H9 (cell line): ENCODE data around the gene ZBTB22. TPM values are rescaled to one million over a fixed set of nuclear protein-coding genes. Genes with fewer than 3 reads are reported as not detected.

ENCODE experiments used
- DNase-seq: peaks from one replicate; pipeline ENCODE4 v3.0.0-alpha.2; 2017
- H2AFZ ChIP-seq: one replicate; pipeline ENCODE4 v1.6.1; 2013; ENCODE audit warnings: mild to moderate bottlenecking, low read length, control low read depth, moderate library complexity
- H2AK5ac ChIP-seq: 2 replicates; pipeline ENCODE4 v1.6.1; 2013; ENCODE audit warnings: low read length, control low read depth, mixed read lengths; ENCODE audit not compliant: insufficient read length
- H2BK120ac ChIP-seq: one replicate; pipeline ENCODE4 v1.6.1; 2013; ENCODE audit warnings: low read depth, mild to moderate bottlenecking, low read length, control low read depth, inconsistent platforms; ENCODE audit not compliant: poor library complexity, severe bottlenecking
- H2BK12ac ChIP-seq: 2 replicates; pipeline ENCODE4 v1.6.1; 2013; ENCODE audit warnings: low read length, control low read depth, mixed read lengths, low read depth; ENCODE audit not compliant: insufficient read length
- H2BK15ac ChIP-seq: 2 replicates; pipeline ENCODE4 v1.6.1; 2013; ENCODE audit warnings: low read depth, low read length, control low read depth
- H2BK20ac ChIP-seq: one replicate; pipeline ENCODE4 v1.6.1; 2013; ENCODE audit warnings: low read depth, mild to moderate bottlenecking, low read length, control low read depth, inconsistent platforms; ENCODE audit not compliant: poor library complexity, severe bottlenecking
- H2BK5ac ChIP-seq: 2 replicates; pipeline ENCODE4 v1.6.1; 2013; ENCODE audit warnings: low read length, control low read depth, mixed read lengths; ENCODE audit not compliant: insufficient read length
- H3K14ac ChIP-seq: 2 replicates; pipeline ENCODE4 v1.6.1; 2013; ENCODE audit warnings: low read length, control low read depth; ENCODE audit not compliant: insufficient read depth
- H3K18ac ChIP-seq: 2 replicates; pipeline ENCODE4 v1.6.1; 2013; ENCODE audit warnings: low read depth, mild to moderate bottlenecking, mixed read lengths, low read length, control low read depth; ENCODE audit not compliant: insufficient read length
- H3K23ac ChIP-seq: 2 replicates; pipeline ENCODE4 v1.6.1; 2013; ENCODE audit warnings: low read length, control low read depth, mixed read lengths, low read depth; ENCODE audit not compliant: insufficient read length
- H3K23me2 ChIP-seq: 2 replicates; pipeline ENCODE4 v1.6.1; 2013; ENCODE audit warnings: low read depth, mild to moderate bottlenecking, mixed read lengths, low read length, control low read depth; ENCODE audit not compliant: insufficient read length, poor library complexity, severe bottlenecking
- H3K27ac ChIP-seq: 2 replicates; pipeline ENCODE4 v1.5.1; 2013; ENCODE audit warnings: low read length, control low read depth, mixed read lengths, low read depth; ENCODE audit not compliant: insufficient read length
- H3K27me3 ChIP-seq: 2 replicates; pipeline ENCODE4 v1.6.1; 2013; ENCODE audit warnings: low read length, control low read depth, inconsistent platforms; ENCODE audit not compliant: insufficient read depth
- H3K4ac ChIP-seq: 2 replicates; pipeline ENCODE4 v1.6.1; 2013; ENCODE audit warnings: low read depth, mild to moderate bottlenecking, control low read depth, inconsistent platforms, low read length, moderate library complexity
- H3K4me1 ChIP-seq: 2 replicates; pipeline ENCODE4 v1.6.1; 2013; ENCODE audit warnings: low read length, control low read depth, inconsistent platforms; ENCODE audit not compliant: insufficient read depth
- H3K4me2 ChIP-seq: 2 replicates; pipeline ENCODE4 v1.6.1; 2013; ENCODE audit warnings: low read length, control low read depth, mixed read lengths; ENCODE audit not compliant: insufficient read length, insufficient read depth
- H3K56ac ChIP-seq: 2 replicates; pipeline ENCODE4 v1.6.1; 2013; ENCODE audit warnings: low read depth, mild to moderate bottlenecking, mixed read lengths, low read length, control low read depth; ENCODE audit not compliant: insufficient read length
- H3K79me1 ChIP-seq: 2 replicates; pipeline ENCODE4 v1.6.1; 2013; ENCODE audit warnings: low read depth, mild to moderate bottlenecking, moderate library complexity, low read length, control low read depth, inconsistent platforms; ENCODE audit not compliant: insufficient read depth, poor library complexity, severe bottlenecking
- H3K79me2 ChIP-seq: 2 replicates; pipeline ENCODE4 v1.6.1; 2013; ENCODE audit warnings: low read length, control low read depth, inconsistent platforms; ENCODE audit not compliant: insufficient read depth
- H3K9ac ChIP-seq: 2 replicates; pipeline ENCODE4 v1.6.1; 2013; ENCODE audit warnings: low read length, control low read depth, mixed read lengths; ENCODE audit not compliant: insufficient read length; ENCODE audit errors: extremely low read depth
- H3K9me3 ChIP-seq: one replicate; pipeline ENCODE4 v1.6.1; 2013; ENCODE audit warnings: low read depth, low read length, inconsistent platforms; ENCODE audit not compliant: control insufficient read depth
- H3T11ph ChIP-seq: one replicate; pipeline ENCODE4 v1.6.1; 2013; ENCODE audit warnings: mild to moderate bottlenecking, low read length, control low read depth, inconsistent platforms
- H4K20me1 ChIP-seq: one replicate; pipeline ENCODE4 v1.6.1; 2013; ENCODE audit not compliant: control insufficient read depth, insufficient read length, insufficient read depth
- H4K5ac ChIP-seq: 2 replicates; pipeline ENCODE4 v1.6.1; 2013; ENCODE audit warnings: low read depth, mild to moderate bottlenecking, mixed read lengths, low read length, control low read depth; ENCODE audit not compliant: insufficient read length
- H4K8ac ChIP-seq: replicated peaks from 2 replicates; pipeline ENCODE4 v1.6.1; 2013; ENCODE audit warnings: low read length, control low read depth, mixed read lengths, low read depth; ENCODE audit not compliant: insufficient read length
- H4K91ac ChIP-seq: 2 replicates; pipeline ENCODE4 v1.6.1; 2013; ENCODE audit warnings: low read depth, mild to moderate bottlenecking, moderate library complexity, mixed read lengths, low read length, control low read depth; ENCODE audit not compliant: insufficient read length
- H3K27ac Mint-ChIP-seq, 3 experiments: 2 replicates in 2 of 3; 3 replicates in 1 of 3; pipeline ENCODE4 v1.8.0; 2020 to 2021; ENCODE audit warnings: mixed read lengths in 3 of 3, mild to moderate bottlenecking in 1 of 3, moderate library complexity in 1 of 3
- H3K27me3 Mint-ChIP-seq: 2 replicates; pipeline ENCODE4 v1.8.0; 2021; ENCODE audit warnings: low read depth, mild to moderate bottlenecking, moderate library complexity, mixed read lengths
- H3K36me3 Mint-ChIP-seq, 3 experiments: 2 replicates in 2 of 3; 3 replicates in 1 of 3; pipeline ENCODE4 v1.8.0; 2020 to 2021; ENCODE audit warnings: low read depth in 3 of 3, mixed read lengths in 3 of 3; ENCODE audit not compliant: insufficient read depth in 1 of 3
- H3K4me1 Mint-ChIP-seq, 2 experiments: 2 replicates each; pipeline ENCODE4 v1.8.0; 2020; ENCODE audit warnings: mixed read lengths in 2 of 2
- H3K4me3 Mint-ChIP-seq, 2 experiments: 2 replicates in 1 of 2; 3 replicates in 1 of 2; pipeline ENCODE4 v1.8.0; 2020 to 2021; ENCODE audit warnings: mild to moderate bottlenecking in 2 of 2, mixed read lengths in 2 of 2, moderate library complexity in 1 of 2
- H3K9me3 Mint-ChIP-seq, 2 experiments: 2 replicates in 1 of 2; 3 replicates in 1 of 2; pipeline ENCODE4 v1.8.0; 2020; ENCODE audit warnings: mild to moderate bottlenecking in 2 of 2, mixed read lengths in 2 of 2, moderate library complexity in 1 of 2
- CTCF ChIP-seq: fragments of 200-600 bp; sonication (generic); conservative IDR thresholded peaks from 3 replicates; pipeline ENCODE4 v1.8.0; 2021; ENCODE audit warnings: antibody characterized with exemption, mild to moderate bottlenecking
- WGBS: extraction: QIAGEN DNeasy Blood & Tissue Kit; methylation state at CpG from one replicate; pipeline ENCODE4 v1.1.7; 2013; ENCODE audit warnings: missing lambda C conversion rate, low lambda C conversion rate, mixed read lengths; ENCODE audit not compliant: insufficient read length; ENCODE audit errors: extremely low coverage; 5-methylcytosine and 5-hydroxymethylcytosine counted together
- total RNA-seq: library from RNA; stranded (reverse); gene quantifications from 2 replicates; pipeline ENCODE4 v1.2.1, GENCODE V29; 2021

The ZBTB22 gene
- total RNA-seq, 1 experiment from 2014 or later: 8.1 TPM

- DNase-seq: no peak
Measured at GRCh38 chr6:33339193-33339592, 21.6 kb upstream of the ZBTB22 start.

More at GRCh38 chr6:33339193-33339592, 21.6 kb upstream of the ZBTB22 start:
- Histone ChIP-seq H3K18ac (no peak overlapping the region), H2BK5ac (no peak overlapping the region), H4K8ac (no peak overlapping the region), H3K9me3 (no peaks in the 10 kb centered on the region), H3K14ac (no peak overlapping the region), H4K5ac (no peak overlapping the region), H3K9ac (no peak overlapping the region), H4K91ac (no peak overlapping the region), H2BK120ac (no peak overlapping the region), H3K4me2 (no peak overlapping the region), H4K20me1 (no peaks in the 10 kb centered on the region), H3K79me2 (no peaks in the 10 kb centered on the region), H3K79me1 (no peaks in the 10 kb centered on the region), H2BK20ac (no peak overlapping the region), H2AFZ (no peak overlapping the region), H2BK15ac (no peak overlapping the region), H3K4me1 (no peaks in the 10 kb centered on the region), H3K4ac (no peak overlapping the region), H2BK12ac (no peak overlapping the region), H3K27me3 (no peaks in the 10 kb centered on the region), H3K23me2 (no peaks in the 10 kb centered on the region), H3K23ac (no peak overlapping the region), H3T11ph (no peak overlapping the region), H3K27ac (no peak overlapping the region), H3K56ac (no peak overlapping the region), H2AK5ac (no peak overlapping the region)
- Mint-ChIP-seq H3K9me3 (no peaks in the 10 kb centered on the region), H3K27me3 (no peaks in the 10 kb centered on the region), H3K4me1 (no peaks in the 10 kb centered on the region), H3K36me3 (no peaks in the 10 kb centered on the region), H3K4me3 (no peak overlapping the region), H3K27ac (no peak overlapping the region)
- WGBS: no CpG with 5 or more reads among the region's 6 CpGs
- TF ChIP-seq CTCF: no peak
